GM23248 (cell line): ENCODE measurements around the gene TM4SF1.

Experiments
- EZH2 ChIP-seq: fragments of 200-600 bp; sonication (generic); IDR thresholded peaks from 2 replicates; pipeline ENCODE4 v1.6.1; 2018; ENCODE audit warnings: antibody characterized with exemption, mild to moderate bottlenecking; ENCODE audit not compliant: insufficient read depth, poor library complexity, severe bottlenecking
- EZH2phosphoT487 ChIP-seq: fragments of 200-600 bp; sonication (generic); IDR thresholded peaks from 2 replicates; pipeline ENCODE4 v1.6.1; 2018; ENCODE audit warnings: antibody characterized with exemption, moderate library complexity, mild to moderate bottlenecking, low read depth; ENCODE audit not compliant: insufficient read depth

- TF ChIP-seq EZH2phosphoT487 (no peak), EZH2 (no peak)
Observed at GRCh38 chr3:149403443-149403842, 26.0 kb upstream of the TM4SF1 start.
